HG03457 (cell line): Measurements from ENCODE around the gene NECTIN1.

ENCODE experiments used
- ATAC-seq: cut with Tn5 transposase; IDR thresholded peaks from one replicate; pipeline ENCODE4 v1.9.1; 2021; ENCODE audit warnings: moderate number of reproducible peaks; ENCODE audit not compliant: unreplicated experiment

The NECTIN1 gene

GRCh38 chr11:119645018-119645417 lies 84.0 kb downstream of the NECTIN1 start:
- ATAC-seq, result no peak

GRCh38 chr11:119644502-119644901 lies 84.5 kb downstream of the NECTIN1 start:
- no peak for ATAC-seq

GRCh38 chr11:119643876-119644225 lies 85.1 kb downstream of the NECTIN1 start:
- ATAC-seq, result no peak

GRCh38 chr11:119643212-119643875 lies 85.7 kb downstream of the NECTIN1 start:
- no peak for ATAC-seq

- no peak for ATAC-seq
These were observed 86.8 kb downstream of the NECTIN1 start for GRCh38 chr11:119641983-119642745.

- ATAC-seq, result no peak
These were observed 88.5 kb downstream of the NECTIN1 start for GRCh38 chr11:119640541-119640940.

GRCh38 chr11:119639642-119640205 lies 89.3 kb downstream of the NECTIN1 start:
- ATAC-seq, result no peak

- no peak for ATAC-seq
These were observed 90.1 kb downstream of the NECTIN1 start for GRCh38 chr11:119638851-119639250.

GRCh38 chr11:119637481-119637880 lies 91.5 kb downstream of the NECTIN1 start:
- ATAC-seq, result no peak

GRCh38 chr11:119635776-119636175 lies 93.2 kb downstream of the NECTIN1 start:
- ATAC-seq, result no peak

GRCh38 chr11:119635041-119635740 lies 93.8 kb downstream of the NECTIN1 start:
- no peak for ATAC-seq

GRCh38 chr11:119634301-119634700 lies 94.7 kb downstream of the NECTIN1 start:
- ATAC-seq, result no peak

GRCh38 chr11:119629834-119630624 lies 99.0 kb downstream of the NECTIN1 start:
- no peak for ATAC-seq

- no peak for ATAC-seq
These were observed 99.9 kb downstream of the NECTIN1 start for GRCh38 chr11:119629085-119629484.

- ATAC-seq, result no peak
These were observed 101.7 kb downstream of the NECTIN1 start for GRCh38 chr11:119627286-119627685.

GRCh38 chr11:119626871-119627270 lies 102.1 kb downstream of the NECTIN1 start:
- ATAC-seq, result no peak

- ATAC-seq, result no peak
These were observed 102.7 kb downstream of the NECTIN1 start for GRCh38 chr11:119626197-119626841.

GRCh38 chr11:119625206-119625978 lies 103.6 kb downstream of the NECTIN1 start:
- ATAC-seq, result no peak

- ATAC-seq, result no peak
These were observed 104.4 kb downstream of the NECTIN1 start for GRCh38 chr11:119624629-119625028.
